ENCODE results near the gene CFAP92. TPM values are rescaled to one million over a fixed set of nuclear protein-coding genes. Genes with fewer than 3 reads are reported as not detected.
"Not testable (repeated sequence)": the region's sequence is repeated elsewhere in the genome, so short reads cannot be mapped to it uniquely, and the experiment has no call there.

CFAP92 gene
- total RNA-seq, 1 experiment from 2014 or later = 0.50 TPM

- DNase-seq (ENCODE audit: low spot score) = no peak
Observed at GRCh38 chr3:128906031-128906803, 87.7 kb downstream of the CFAP92 start.

GRCh38 chr3:128903501-128903900 is 90.4 kb downstream of the CFAP92 start:
- no peak for DNase-seq (ENCODE audit: low spot score)

GRCh38 chr3:128902426-128902825 is 91.5 kb downstream of the CFAP92 start:
- DNase-seq (ENCODE audit: low spot score) = no peak

- DNase-seq (ENCODE audit: low spot score) = no peak
Observed at GRCh38 chr3:128895843-128896697, 97.8 kb downstream of the CFAP92 start.

GRCh38 chr3:128889139-128889894 is 104.6 kb downstream of the CFAP92 start:
- DNase-seq (ENCODE audit: low spot score) = no peak

GRCh38 chr3:128884992-128885391 is 108.9 kb downstream of the CFAP92 start:
- DNase-seq (ENCODE audit: low spot score) = no peak

- no peak for DNase-seq (ENCODE audit: low spot score)
Observed at GRCh38 chr3:128882719-128883118, 111.2 kb downstream of the CFAP92 start.

GRCh38 chr3:128881576-128881975 is 112.3 kb downstream of the CFAP92 start:
- DNase-seq (ENCODE audit: low spot score) = no peak

GRCh38 chr3:128880455-128880854 is 113.4 kb downstream of the CFAP92 start:
- DNase-seq (ENCODE audit: low spot score) = not testable (repeated sequence)

- no peak for DNase-seq (ENCODE audit: low spot score)
Observed at GRCh38 chr3:128879991-128880390, 113.9 kb downstream of the CFAP92 start.

GRCh38 chr3:128879125-128879969 is 114.5 kb downstream of the CFAP92 start, which contains the start of gene ACAD9:
TSS of gene ACAD9 (plus strand) at chr3:128879620. CDS start at chr3:128879692, 72 bp downstream.
- DNase-seq (ENCODE audit: low spot score) = peak; percentile 99

- no peak for DNase-seq (ENCODE audit: low spot score)
Observed at GRCh38 chr3:128878556-128879124, 115.2 kb downstream of the CFAP92 start.

GRCh38 chr3:128878011-128878457 is 115.8 kb downstream of the CFAP92 start:
- no peak for DNase-seq (ENCODE audit: low spot score)

- peak; percentile 54 for DNase-seq (ENCODE audit: low spot score)
Observed at GRCh38 chr3:128875556-128876120, 118.2 kb downstream of the CFAP92 start.

- no peak for DNase-seq (ENCODE audit: low spot score)
Observed at GRCh38 chr3:128874481-128875180, 119.2 kb downstream of the CFAP92 start.

GRCh38 chr3:128873244-128874022 is 120.4 kb downstream of the CFAP92 start:
- DNase-seq (ENCODE audit: low spot score) = no peak

- no peak for DNase-seq (ENCODE audit: low spot score)
Observed at GRCh38 chr3:128872744-128873143, 121.1 kb downstream of the CFAP92 start.

- no peak for DNase-seq (ENCODE audit: low spot score)
Observed at GRCh38 chr3:128872282-128872681, 121.6 kb downstream of the CFAP92 start.

- no peak for DNase-seq (ENCODE audit: low spot score)
Observed at GRCh38 chr3:128870347-128870746, 123.5 kb downstream of the CFAP92 start.
